ENCODE results near the gene CD28. TPM values are rescaled to one million over a fixed set of nuclear protein-coding genes. Genes with fewer than 3 reads are reported as not detected.
A peak's percentile ranks its signal among the peaks of the same experiment; 100 is the strongest.

CD28 gene
- total and polyA plus RNA-seq, 9 of the 15 experiments (the other 6 are each of a cell fraction or from before 2014, with no cell fraction given) = 0.01 to 0.11 TPM; not detected in 7

- Histone ChIP-seq H3K9me3 (replicated peaks; ENCODE audit: control insufficient read depth, insufficient read depth, low read depth, low read length) (no peaks in the 10 kb centered on the region), H3K27ac (ENCODE audit: extremely low read depth, low read depth, low read length) (no peak overlapping the region), H2AFZ (ENCODE audit: low read depth, low read length) (no peak overlapping the region), H3K4me1 (replicated peaks in 1 of 2; ENCODE audit: control insufficient read depth in 2 of 2, insufficient read depth in 2 of 2, low read length in 2 of 2) (no peaks in the 10 kb centered on the region), H3K4me2 (ENCODE audit: insufficient read depth, low read length) (no peak overlapping the region), H4K20me1 (replicated peaks; ENCODE audit: control insufficient read depth, insufficient read depth, low read length) (no peaks in the 10 kb centered on the region), H3K4me3 (no peak overlapping the region), H3K9ac (ENCODE audit: insufficient read depth in 1 of 2, low read depth in 2 of 2, low read length in 2 of 2) (no peak overlapping the region), H3K9me1 (ENCODE audit: control insufficient read depth, insufficient read depth, low read length) (no peaks in the 10 kb centered on the region), H3K36me3 (ENCODE audit: control insufficient read depth, insufficient read depth, low read length) (no peaks in the 10 kb centered on the region), H3K27me3 (ENCODE audit: control insufficient read depth in 2 of 2, insufficient read depth in 2 of 2, low read length in 2 of 2) (no peaks in the 10 kb centered on the region), H3K79me2 (ENCODE audit: control insufficient read depth, insufficient read depth, low read length) (no peaks in the 10 kb centered on the region)
- ATAC-seq (no peak), FAIRE-seq (no peak), DNase-seq (ENCODE audit: extremely low read depth in 1 of 4, low spot score in 3 of 4) (no peak)
- no peak for TF ChIP-seq BHLHE40 (IDR thresholded peaks at IDR 0.05; ENCODE audit: low read length)
- peak; percentile 94 for TF ChIP-seq ZNF324 (CRISPR knock-in tag; IDR thresholded peaks at IDR 0.05)
- ChIA-PET POLR2A (no interaction called here), CTCF (ENCODE audit: low intra/inter-chr PET ratio) (no interaction called here)
- BruUV-seq (replicated peaks) = no TSS peak
- in situ Hi-C loops (cut with MboI) (no loop called here), intact Hi-C loops (cut with micrococcal nuclease) (no loop called here)
- WGBS (ENCODE audit: insufficient coverage, low coverage, missing lambda C conversion rate) = 0% methylated on average over 1 of the region's 1 CpG
Measured at GRCh38 chr2:203756161-203756560, 49.7 kb downstream of the CD28 start.

- ChIA-PET POLR2A (interaction anchor here (0.6 kb wide), 1 partner anchor 1969 kb away, joined by 3 read pairs; no protein-coding TSS in a partner anchor), CTCF (ENCODE audit: low intra/inter-chr PET ratio) (no interaction called here)
- Histone ChIP-seq H3K27me3 (ENCODE audit: control insufficient read depth in 2 of 2, insufficient read depth in 2 of 2, low read length in 2 of 2) (no peaks in the 10 kb centered on the region), H3K27ac (ENCODE audit: extremely low read depth, low read depth, low read length) (no peak overlapping the region), H3K9me1 (ENCODE audit: control insufficient read depth, insufficient read depth, low read length) (no peaks in the 10 kb centered on the region), H3K36me3 (ENCODE audit: control insufficient read depth, insufficient read depth, low read length) (no peaks in the 10 kb centered on the region), H2AFZ (ENCODE audit: low read depth, low read length) (no peak overlapping the region), H4K20me1 (replicated peaks; ENCODE audit: control insufficient read depth, insufficient read depth, low read length) (no peaks in the 10 kb centered on the region), H3K9ac (ENCODE audit: insufficient read depth in 1 of 2, low read depth in 2 of 2, low read length in 2 of 2) (no peak overlapping the region), H3K79me2 (ENCODE audit: control insufficient read depth, insufficient read depth, low read length) (no peaks in the 10 kb centered on the region), H3K4me2 (ENCODE audit: insufficient read depth, low read length) (no peak overlapping the region), H3K9me3 (replicated peaks; ENCODE audit: control insufficient read depth, insufficient read depth, low read depth, low read length) (no peaks in the 10 kb centered on the region), H3K4me3 (no peak overlapping the region), H3K4me1 (replicated peaks in 1 of 2; ENCODE audit: control insufficient read depth in 2 of 2, insufficient read depth in 2 of 2, low read length in 2 of 2) (no peaks in the 10 kb centered on the region)
- 3% methylated on average over 4 of the region's 4 CpGs for WGBS (ENCODE audit: insufficient coverage, low coverage, missing lambda C conversion rate)
- BruUV-seq (replicated peaks) = no TSS peak
- intact Hi-C loops (cut with micrococcal nuclease) = no loop called here
- no peak for FAIRE-seq
- DNase-seq (ENCODE audit: extremely low read depth in 1 of 4, low spot score in 3 of 4) = no peak
- no peak for ATAC-seq
- no peak for TF ChIP-seq PRPF4 (IDR thresholded peaks at IDR 0.05; ENCODE audit: insufficient read depth, low read depth, low read length, poor library complexity, severe bottlenecking)
- TF ChIP-seq HNRNPLL (IDR thresholded peaks at IDR 0.05; ENCODE audit: low read depth, low read length, poor library complexity, severe bottlenecking) = no peak
- no peak for TF ChIP-seq XRCC3 (IDR thresholded peaks at IDR 0.05)
- TF ChIP-seq ZNF12 (CRISPR knock-in tag; IDR thresholded peaks at IDR 0.05) = no peak
- TF ChIP-seq NFE2L1 (tag; IDR thresholded peaks at IDR 0.05; ENCODE audit: borderline replicate concordance, low read depth) = no peak
- TF ChIP-seq PTBP1 (IDR thresholded peaks at IDR 0.05; ENCODE audit: low read depth, low read length) = no peak
- no peak for TF ChIP-seq ZNF121 (CRISPR knock-in tag; conservative IDR thresholded peaks at IDR 0.05)
- in situ Hi-C loops (cut with MboI) = no loop called here
Measured at GRCh38 chr2:203758841-203759689, 52.6 kb downstream of the CD28 start.

Measured in K562 (cell line).